HG03354 (cell line): ENCODE measurements around the gene UPK2.

Experiments used
- ATAC-seq: cut with Tn5 transposase; IDR thresholded peaks from one replicate; pipeline ENCODE4 v1.9.1; 2021; ENCODE audit warnings: mild to moderate bottlenecking; ENCODE audit not compliant: unreplicated experiment, poor library complexity, severe bottlenecking

UPK2 gene

DNA sequence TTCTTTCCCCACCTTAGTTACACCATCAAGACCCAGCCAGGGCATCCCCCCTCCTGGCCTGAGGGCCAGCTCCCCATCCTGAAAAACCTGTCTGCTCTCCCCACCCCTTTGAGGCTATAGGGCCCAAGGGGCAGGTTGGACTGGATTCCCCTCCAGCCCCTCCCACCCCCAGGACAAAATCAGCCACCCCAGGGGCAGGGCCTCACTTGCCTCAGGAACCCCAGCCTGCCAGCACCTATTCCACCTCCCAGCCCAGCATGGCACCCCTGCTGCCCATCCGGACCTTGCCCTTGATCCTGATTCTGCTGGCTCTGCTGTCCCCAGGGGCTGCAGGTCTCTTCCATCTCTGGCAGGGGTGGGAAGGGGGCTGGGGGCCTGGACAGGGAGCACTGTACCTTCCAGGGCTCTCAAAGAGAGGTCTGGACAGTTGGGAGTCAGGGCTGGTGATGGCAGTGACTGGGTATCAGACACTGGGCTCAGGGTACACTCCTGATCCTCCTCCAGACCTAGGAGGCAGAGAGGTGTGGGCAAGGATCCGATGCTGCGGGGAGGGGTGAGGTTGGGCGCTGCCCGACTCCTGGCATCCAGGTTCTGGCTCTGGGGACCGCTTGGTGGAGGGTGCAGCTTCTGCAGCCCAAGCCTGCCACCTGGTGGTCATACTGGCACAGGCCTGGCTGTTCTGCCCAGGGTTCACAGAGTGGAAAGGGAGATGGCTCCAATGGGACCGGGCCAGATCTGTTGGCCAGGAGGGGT is at the start of gene UPK2:
UPK2 (plus strand) TSS at position 205 of the 753 bp plus-strand sequence; CDS start at position 258, 53 bp downstream.
- peak; percentile 74 for ATAC-seq

DNA sequence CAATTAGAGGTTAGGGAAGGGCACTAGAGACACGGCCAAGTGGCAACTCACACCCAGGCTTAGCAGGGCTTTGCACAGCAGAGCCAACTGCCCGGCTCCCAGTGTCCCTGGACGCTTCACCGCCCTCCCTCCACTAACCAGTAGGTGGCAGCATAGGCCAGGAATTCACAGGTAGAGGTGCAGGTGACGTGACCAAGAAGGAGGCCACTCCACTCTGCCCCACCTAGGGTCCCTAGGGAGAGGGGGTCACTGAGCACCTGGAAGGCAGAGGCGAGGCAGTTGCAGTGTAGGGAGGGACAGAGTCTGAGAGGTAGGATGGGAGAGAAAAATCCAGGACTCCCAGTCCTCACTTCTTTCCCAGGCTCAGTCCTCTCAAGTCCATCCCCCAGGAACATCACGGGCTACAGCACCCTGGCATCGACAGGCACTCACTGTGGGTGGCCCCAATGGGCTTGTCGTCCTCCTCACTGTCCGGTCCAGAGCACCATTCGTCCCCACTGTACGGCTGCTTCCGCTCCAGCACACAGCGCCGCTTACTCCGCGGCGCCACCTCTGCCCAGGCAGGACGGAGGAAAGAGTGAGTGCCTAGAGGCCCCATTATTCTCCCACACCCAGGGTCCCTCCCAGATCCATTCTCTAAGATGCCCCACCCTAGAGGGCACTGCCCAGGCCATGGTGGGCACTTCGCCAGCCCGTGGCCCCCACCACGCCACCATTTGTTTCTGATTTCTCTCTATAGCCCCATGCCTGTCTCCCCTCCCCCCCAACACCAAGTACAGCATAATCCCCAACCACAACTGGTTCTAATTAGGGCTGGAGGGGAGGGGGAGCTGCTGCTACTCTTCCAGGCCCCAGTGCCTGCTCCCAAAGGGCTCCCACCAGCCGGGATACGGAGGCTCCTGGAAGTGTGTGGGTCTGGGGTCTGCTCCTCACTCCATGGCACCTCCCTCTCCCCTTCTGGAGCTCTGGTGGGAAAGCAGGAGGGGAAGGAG is 48.8 kb upstream of the UPK2 start:
- peak; percentile 88 for ATAC-seq

DNA sequence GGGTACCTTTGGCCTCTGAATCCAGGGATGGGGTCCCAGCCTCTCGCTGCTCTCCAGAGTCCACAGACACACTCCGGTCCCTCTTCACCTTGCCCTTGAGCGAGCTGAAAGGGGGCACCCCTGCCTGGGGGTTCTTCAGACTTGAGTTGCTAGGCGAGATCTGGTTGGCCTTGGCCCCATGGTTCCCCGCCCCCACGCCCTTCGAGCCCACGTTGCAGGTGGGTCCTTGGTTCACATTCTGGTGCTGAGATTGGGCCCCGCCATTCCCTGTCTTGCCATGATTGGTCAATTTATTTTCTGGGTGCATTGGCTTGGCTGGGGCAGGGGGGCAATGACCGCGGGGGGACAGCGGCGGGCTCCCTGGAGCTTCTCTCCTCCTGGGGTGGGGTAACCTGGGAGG is 47.8 kb upstream of the UPK2 start:
- ATAC-seq = no peak

DNA sequence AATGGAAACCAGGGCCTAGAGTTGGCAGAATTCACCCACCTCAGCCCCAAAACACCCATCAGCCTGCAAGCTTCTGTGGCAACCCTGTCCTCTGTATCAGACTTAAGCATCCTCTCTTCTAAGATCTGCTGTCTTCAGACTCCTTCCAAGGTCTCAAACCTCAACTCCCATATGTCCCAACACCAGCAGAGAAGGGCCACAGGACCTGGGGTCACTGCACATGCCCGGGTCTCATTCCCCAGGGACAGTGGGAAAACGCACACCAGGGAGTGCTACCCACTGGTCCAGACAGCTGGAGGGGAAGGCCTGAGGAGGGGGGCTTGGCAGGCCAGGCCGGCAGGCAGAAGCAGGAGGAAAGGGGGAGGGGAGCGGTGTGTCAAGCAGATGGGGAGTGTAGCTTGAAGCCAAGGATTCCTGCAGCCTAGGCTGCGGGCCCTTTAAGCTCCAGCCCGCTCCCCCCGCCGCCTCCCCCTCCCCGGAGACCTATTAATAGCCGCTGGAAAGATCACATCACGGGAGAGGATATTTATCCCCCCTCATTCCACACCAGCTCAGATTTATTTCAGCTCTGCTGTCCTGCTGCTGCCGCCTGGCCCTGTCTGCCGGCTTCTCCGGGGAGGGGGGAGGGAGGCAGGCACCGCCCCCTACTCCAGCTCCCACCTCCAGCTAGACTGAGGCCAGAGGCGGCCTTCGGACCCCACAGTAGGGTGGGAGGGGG is 47.0 kb upstream of the UPK2 start:
- ATAC-seq = no peak

DNA sequence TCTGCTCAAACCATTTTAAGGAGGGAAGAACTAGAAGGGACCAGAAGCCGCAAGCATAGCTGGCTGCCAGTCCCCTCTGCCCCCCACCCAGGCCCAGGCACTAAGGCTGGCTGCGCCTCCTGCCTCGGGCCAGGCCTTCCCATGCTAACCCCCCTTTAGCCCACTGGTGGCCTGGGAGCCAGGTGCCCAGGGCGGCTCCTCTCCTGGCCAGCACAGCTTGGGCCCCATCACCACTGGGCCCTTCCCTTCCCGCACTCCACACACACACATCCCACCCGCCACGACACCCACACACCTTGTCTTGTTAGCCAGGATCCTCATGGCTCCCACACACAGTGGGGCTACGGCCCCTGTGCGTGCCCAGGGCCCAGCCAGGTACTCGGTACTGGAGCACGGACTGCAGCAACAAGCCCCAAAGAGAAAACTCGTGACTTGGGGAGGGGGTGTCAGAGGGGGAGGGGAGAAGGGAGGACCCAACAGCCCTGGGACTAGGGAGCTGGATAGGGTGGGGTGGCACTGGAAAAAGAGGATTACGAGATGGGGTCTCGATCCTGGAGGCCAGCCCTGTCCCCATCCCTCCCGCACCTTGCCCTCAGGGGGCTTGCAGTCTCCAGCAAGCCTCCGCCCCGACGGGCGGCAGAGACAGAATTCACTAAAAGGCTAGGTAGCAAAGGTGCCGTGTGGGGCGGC is 46.3 kb upstream of the UPK2 start:
- ATAC-seq = no peak

GRCh38 chr11:118910309-118911112 is 45.6 kb upstream of the UPK2 start:
- no peak for ATAC-seq

- ATAC-seq = no peak
Measured at GRCh38 chr11:118911113-118911879, 44.8 kb upstream of the UPK2 start.

- ATAC-seq = no peak
Measured at GRCh38 chr11:118911880-118912741, 44.0 kb upstream of the UPK2 start.

DNA sequence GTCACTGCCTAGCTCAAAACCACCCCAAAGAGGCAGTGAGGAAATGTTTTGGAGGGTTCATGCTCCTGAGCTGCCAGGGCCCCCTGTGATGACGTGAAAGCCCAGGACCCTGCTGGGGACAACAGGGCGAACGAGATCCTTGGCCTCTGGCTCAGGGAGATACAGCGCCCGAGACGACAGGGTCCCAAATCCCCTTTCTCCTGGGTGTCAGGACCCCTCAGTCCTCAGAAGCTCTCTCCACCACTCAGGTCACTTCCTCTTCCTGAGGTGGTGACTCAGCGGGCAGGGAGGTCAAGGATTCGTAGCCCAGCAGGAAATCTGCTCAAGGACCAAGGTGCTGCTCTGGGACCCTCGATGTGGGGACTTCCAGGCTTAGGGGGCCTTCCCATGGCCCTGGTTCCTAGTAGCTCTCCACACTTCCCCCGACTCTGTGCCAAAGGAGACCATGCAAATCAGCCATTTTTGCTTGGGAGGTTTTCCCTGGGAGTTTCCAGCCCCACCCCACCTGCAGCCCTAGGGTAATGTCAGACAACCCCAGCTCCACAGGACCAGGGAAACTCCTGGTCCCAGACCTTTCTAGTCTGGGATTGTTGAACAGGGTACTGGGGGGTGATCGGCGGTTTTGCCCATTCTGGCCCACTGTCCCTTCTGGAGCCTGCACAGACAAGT is 43.2 kb upstream of the UPK2 start:
- ATAC-seq = no peak

DNA sequence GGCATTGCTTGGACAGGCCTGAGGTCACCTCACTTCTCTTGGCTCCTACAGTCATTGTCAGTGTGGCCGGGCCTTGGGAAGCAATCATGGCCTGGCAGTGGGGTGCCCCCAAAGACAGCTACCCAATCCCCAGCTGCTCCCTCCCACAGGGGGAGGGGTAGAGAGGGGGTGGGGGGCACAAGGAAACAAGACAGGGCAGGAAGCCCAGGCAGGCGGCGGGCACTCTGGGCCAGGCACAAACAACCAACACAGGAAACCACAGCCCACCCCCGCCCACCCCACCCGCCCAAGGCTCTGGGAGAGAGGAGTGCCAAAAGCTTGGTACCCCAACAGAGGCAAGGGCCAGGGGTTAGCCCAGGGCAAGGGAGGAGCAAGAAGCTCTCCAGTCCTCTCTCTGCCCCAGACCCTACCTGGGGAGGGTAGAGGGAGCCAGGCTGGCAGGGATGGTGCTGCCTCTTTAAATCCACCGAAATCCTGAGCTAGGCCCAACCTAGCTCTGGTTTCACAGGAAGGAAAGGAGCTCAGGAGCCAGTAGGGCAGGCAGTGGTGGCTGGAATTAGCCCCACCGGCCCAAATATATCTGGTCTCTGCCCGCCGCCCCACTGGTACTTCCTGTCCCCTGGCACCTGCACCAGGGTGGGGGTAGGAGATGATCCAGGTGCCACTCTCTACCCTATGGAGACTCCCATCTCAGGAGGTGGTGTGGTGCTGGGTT is 42.5 kb upstream of the UPK2 start:
- no peak for ATAC-seq

DNA sequence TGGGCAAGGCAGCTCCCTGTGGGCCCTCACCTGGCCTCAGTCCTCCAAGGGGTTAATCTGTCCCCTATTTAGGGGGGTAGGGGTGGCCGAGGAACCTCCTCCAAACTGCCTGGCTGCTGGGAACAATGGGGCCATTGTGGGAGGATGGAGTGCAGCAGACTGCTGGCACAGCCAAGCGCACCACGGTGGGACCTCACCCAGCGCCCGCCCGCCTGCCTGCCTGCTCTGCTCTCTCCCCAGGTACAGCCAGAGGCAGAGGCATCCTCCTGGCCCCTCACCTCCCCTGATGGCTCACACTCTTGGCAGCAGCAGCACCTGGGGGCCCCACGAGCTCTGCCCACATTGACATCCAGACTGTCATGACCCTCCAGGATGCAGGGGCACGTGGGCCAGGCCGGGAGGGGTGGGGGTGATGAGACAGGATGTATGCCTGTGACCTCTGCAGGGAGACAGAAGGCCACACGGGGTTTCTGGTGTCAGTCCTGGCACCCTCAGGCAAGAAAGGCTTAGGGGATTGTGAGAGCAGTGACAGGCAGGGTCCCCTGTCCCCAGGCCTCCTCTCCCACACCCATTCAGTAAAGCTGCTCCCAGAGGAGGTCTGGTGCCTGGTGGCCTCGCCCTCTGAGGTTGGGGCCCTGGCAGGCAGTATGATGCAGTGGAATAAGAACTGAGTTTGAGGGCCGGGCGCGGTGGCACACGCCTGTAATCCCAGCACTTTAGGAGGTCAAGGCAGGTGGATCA is 41.8 kb upstream of the UPK2 start:
- ATAC-seq = no peak

DNA sequence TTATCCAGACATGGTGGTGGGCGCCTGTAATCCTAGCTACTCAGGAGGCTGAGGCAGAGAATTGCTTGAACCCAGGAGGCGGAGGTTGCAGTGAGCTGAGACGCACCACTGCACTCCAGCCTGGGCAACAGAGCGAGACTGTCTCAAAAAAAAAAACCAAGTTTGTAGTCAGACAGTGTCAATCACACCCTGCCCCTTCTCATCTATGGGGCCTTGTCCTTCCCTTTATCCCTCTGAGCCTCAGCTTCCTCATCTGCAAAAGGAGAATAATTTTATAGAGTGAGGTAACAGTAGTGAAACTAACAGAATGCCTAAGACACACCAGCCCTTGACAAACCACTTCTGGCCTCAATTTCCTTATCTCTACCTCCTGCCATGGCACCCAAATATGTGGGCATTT is 41.1 kb upstream of the UPK2 start:
- no peak for ATAC-seq

DNA sequence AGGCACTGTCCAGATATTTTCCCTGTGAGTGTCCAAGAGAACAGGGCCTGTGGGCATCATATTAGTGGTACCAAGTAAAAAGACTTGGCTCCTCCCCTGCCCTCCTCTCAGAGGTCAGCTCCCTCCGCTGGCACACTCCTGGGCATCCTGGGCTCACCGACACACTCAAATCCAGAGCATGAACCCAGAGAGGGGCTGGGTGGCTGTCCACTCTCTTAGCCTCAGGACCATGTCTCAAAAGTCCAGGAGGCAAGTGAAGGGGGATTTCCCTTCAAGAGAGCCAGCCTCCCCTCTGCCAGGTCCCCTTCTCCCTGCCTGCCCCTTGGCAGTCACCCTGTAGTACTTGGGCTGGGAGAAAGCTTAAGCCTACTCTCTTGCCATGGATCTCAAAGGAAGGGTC is 40.7 kb upstream of the UPK2 start:
- no peak for ATAC-seq

GRCh38 chr11:118915941-118916841 is 39.9 kb upstream of the UPK2 start:
- ATAC-seq = no peak
